ENCODE results near the gene AGO4. TPM values are rescaled to one million over a fixed set of nuclear protein-coding genes. Genes with fewer than 3 reads are reported as not detected.

The AGO4 gene
- polyA plus RNA-seq, 2 of the 4 experiments (the other 2 are of a cell fraction), result 3.1 to 4.7 TPM

- no peak for TF ChIP-seq EHMT2 (IDR thresholded peaks at IDR 0.05; ENCODE audit: low read depth)
- no peak for TF ChIP-seq HDAC2 (IDR thresholded peaks at IDR 0.05)
- TF ChIP-seq BHLHE40 (IDR thresholded peaks at IDR 0.05; ENCODE audit: low read depth, low read length), result no peak
- TF ChIP-seq POLR2AphosphoS2 (conservative IDR thresholded peaks at IDR 0.05; ENCODE audit: low read length), result no peak
- TF ChIP-seq TFCP2L1 (CRISPR knock-in tag; IDR thresholded peaks at IDR 0.05), result no peak
- no peak for TF ChIP-seq ZC3H11A (IDR thresholded peaks at IDR 0.05)
- no peak for TF ChIP-seq FOSL2 (IDR thresholded peaks at IDR 0.05)
- TF ChIP-seq FOSL2 (CRISPR knock-in tag; IDR thresholded peaks at IDR 0.05), result no peak
- TF ChIP-seq ZSCAN20 (CRISPR knock-in tag; IDR thresholded peaks at IDR 0.05), result no peak
- no peak for TF ChIP-seq TP53 (CRISPR knock-in tag; IDR thresholded peaks at IDR 0.05)
These were observed 55.3 kb downstream of the AGO4 start (continued) for GRCh38 chr1:35863136-35863535.

DNA sequence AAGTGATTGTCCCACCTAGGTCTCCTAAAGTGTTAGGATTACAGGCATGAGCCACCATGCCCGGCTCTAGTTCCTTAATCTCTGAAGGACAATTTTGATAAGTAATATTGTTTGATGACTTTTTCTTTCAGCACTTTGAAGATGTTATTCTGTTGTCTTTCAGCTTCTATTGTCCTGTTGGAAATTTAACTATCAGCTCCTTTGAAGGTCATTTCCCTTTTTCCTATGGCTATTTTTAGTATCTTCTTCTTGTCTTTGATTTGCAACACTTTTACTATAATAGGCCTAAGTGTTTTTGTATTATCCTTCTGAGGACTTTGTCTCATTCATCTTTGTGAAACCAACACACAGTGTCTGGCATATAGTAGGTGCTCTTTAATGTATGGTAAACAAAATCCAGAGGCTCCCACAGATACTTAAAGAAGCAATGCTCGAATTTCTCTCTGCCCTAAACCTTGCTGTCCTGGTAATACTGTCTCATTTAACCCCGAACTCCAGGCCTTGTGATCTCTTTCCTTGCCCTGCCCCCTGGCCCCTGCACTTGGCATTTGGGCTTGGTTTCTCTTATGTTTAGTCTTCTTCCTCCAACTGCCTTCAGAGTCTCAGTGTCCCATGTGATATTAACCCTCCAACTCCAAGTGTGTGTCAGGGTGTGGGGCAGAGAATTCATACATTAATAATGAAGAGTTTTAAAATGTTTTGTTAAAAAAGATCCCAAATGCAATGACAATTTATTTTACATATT is 56.2 kb downstream of the AGO4 start:
- DNase-seq (ENCODE audit: low read depth in 1 of 2, low spot score in 1 of 2), result no peak
- 54% methylated on average over 3 of the region's 3 CpGs for WGBS (ENCODE audit: missing lambda C conversion rate)
- ChIA-PET POLR2A (no interaction called here), CTCF (interaction anchor here (1.4 kb wide), 1 partner anchor 19 kb away, joined by 6 read pairs; the partner anchor contains the start of gene AGO1)
- Histone ChIP-seq H3K27ac (no peak overlapping the region), H3K9me3 (no peaks in the 10 kb centered on the region), H3K4me3 (no peak overlapping the region), H3K4me2 (no peak overlapping the region), H3K4me1 (no peaks in the 10 kb centered on the region)
- no peak for ATAC-seq
- TF ChIP-seq HOXA7 (CRISPR knock-in tag; IDR thresholded peaks at IDR 0.05) (no peak), GATA3 (IDR thresholded peaks at IDR 0.05; ENCODE audit: borderline replicate concordance) (no peak), KDM1A (IDR thresholded peaks at IDR 0.05; ENCODE audit: low read depth) (no peak), ESRRA (IDR thresholded peaks at IDR 0.05; ENCODE audit: borderline replicate concordance, low read length) (no peak), RCOR1 (IDR thresholded peaks at IDR 0.05; ENCODE audit: low read depth, low read length) (no peak), ELK1 (IDR thresholded peaks at IDR 0.05; ENCODE audit: low read depth, low read length) (no peak), NPAS2 (CRISPR knock-in tag; IDR thresholded peaks at IDR 0.05; ENCODE audit: borderline replicate concordance) (no peak), MAFK (IDR thresholded peaks at IDR 0.05; ENCODE audit: partially characterized antibody) (no peak), KDM5A (IDR thresholded peaks at IDR 0.05) (no peak), HOXB5 (CRISPR knock-in tag; IDR thresholded peaks at IDR 0.05) (no peak), ZC3H11A (IDR thresholded peaks at IDR 0.05) (no peak)
- FAIRE-seq, result no peak

DNA sequence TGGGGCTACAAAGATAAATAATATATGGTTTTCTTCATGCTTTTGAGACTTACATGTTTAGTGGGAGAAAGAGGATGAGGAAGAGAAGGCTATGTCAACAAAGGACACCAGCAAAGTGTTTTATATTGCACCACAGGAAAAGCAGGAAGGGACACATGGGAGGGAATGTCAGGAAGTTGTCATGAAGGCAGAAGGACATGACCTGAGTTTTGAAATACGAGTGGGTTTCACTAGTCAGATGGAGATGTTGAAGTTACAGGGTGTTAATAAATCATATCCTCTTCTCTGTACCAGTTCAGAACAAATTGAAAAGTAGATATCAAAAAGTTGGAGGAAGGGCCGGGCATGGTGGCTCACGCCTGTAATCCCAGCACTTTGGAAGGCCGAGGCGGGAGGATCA is 57.0 kb downstream of the AGO4 start:
- no peak for ATAC-seq
- Histone ChIP-seq H3K27ac (no peak overlapping the region), H3K9me3 (no peaks in the 10 kb centered on the region), H3K4me2 (no peak overlapping the region), H3K4me3 (no peak overlapping the region), H3K4me1 (no peaks in the 10 kb centered on the region)
- 83% methylated on average over 5 of the region's 5 CpGs for WGBS (ENCODE audit: missing lambda C conversion rate)
- DNase-seq (ENCODE audit: low read depth in 1 of 2, low spot score in 1 of 2), result no peak
- CTCF ChIA-PET, result no interaction called here
- POLR2A ChIA-PET, result no interaction called here
- no peak for TF ChIP-seq JUN (IDR thresholded peaks at IDR 0.05)
- TF ChIP-seq, protein P1, sequence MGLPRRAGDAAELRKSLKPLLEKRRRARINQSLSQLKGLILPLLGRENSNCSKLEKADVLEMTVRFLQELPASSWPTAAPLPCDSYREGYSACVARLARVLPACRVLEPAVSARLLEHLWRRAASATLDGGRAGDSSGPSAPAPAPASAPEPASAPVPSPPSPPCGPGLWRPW (IDR thresholded peaks at IDR 0.05), result no peak
- no peak for TF ChIP-seq FOXS1 (CRISPR knock-in tag; IDR thresholded peaks at IDR 0.05)
- no peak for TF ChIP-seq MAX (IDR thresholded peaks at IDR 0.05)
- no peak for FAIRE-seq

Measured in A549 (cell line).